Ramos (cell line): ENCODE measurements around the gene RNPEPL1.

ENCODE experiments used
- in situ Hi-C: fragments of 300-500 bp; cut with MboI; formaldehyde crosslinking; loops from one replicate; pipeline ENCODE4 v1.14.3; 2022; ENCODE audit warnings: low sequenced_read_pairs; ENCODE audit not compliant: unreplicated experiment

The RNPEPL1 gene

DNA sequence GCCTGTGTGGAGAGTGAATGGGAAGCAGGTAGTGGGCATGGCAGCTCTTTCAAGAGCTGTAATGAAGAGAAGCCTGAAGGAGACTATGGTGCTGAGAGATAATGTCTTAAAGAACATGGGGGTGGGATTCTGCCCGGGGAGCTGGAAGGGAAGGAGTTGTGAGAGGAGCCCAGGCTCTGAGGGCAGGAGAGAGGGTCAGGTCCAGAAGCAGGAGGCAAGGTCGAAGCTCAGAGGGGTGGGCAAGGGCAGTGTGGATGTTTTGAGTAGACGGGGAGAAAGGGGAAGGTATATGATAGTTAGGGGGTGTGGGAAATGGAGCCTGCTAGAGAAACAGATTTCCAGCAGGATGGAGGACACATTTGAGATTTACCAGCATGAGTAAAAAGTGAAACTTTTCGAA is 20.4 kb downstream of the RNPEPL1 start:
- in situ Hi-C loops, result no loop called here

DNA sequence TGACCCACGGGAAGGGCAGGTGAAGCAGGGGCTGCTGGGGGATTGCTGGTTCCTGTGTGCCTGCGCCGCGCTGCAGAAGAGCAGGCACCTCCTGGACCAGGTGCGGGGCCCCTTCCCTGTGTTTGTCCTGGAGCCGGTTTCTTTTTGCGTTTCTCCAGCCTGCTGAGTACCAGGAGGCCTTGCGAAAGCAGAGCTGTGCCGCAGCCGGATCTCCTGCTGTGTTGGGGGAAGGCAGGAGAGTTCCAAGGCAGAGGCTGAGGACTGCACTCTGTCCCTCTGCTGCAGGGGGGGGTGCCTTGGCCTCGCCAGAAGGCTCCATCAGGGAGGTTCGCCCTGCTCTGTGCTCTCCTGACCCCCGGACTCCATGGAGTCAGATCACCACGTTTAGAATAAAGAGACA is 21.1 kb downstream of the RNPEPL1 start:
- in situ Hi-C loops, result no loop called here

DNA sequence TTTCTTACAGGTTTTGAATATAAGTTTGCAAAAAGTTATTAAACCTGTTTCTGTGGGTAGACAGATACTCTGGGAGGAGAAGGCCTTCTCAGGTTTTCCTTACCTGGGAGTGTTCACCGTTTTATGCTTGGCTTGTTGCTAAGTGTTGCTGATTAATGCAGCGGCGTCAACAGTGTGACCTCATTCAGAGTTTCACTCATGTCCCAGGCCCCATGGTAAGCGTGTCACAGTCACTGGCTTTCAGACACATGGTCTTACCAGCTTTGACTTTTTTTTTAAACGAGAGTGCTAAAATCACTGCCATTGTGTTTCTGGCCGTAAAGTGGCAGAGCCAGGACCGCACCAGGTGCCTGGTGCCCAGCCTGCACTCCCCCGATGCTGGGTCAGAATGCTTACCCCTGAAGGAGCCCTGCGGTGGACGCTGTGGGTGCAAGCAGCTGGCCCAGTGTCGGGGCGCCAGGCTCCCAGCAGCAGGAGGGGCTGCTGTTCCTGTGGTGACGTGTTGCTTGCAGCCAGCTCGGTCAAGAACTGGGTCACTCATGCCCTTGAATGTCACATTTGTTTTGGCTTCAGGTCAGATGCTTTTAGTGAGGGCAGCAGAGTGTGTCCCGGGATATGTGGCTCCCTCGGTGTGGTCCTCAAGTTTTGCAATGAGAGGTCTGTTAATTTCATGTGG is 21.7 kb downstream of the RNPEPL1 start:
- in situ Hi-C loops, result no loop called here

DNA sequence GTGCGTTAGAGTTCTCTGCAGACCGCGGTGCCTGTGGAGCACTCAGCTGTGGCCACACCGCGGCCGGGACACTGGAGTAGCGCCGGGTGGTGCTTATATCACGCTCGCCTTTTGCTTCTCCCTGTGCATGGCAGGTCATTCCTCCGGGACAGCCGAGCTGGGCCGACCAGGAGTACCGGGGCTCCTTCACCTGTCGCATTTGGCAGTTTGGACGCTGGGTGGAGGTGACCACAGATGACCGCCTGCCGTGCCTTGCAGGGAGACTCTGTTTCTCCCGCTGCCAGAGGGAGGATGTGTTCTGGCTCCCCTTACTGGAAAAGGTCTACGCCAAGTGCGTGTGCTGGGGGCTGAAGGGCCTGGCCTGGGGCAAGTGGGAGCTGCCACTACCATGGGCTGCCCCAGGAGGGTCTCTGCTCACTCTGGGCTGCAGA is 22.4 kb downstream of the RNPEPL1 start:
- in situ Hi-C loops, result no loop called here

DNA sequence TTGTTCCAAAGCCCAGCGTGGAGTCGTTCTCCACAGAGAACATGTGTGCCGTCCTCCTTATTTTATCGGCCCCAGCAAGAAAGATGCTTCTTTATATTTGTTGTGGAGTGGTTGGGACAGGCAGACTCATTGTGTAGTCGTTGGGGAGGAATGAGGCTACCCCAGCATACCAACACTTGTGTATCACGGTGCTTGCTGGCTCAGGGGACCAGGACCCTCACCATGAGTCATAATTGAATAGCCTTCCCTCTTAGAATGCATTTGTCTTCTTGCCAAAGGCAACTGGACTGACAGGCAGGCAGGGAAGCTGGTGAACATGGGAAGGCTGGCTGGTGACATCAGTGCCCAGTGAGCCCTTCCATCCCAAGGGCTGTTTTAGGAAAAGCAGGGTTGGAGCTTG is 22.9 kb downstream of the RNPEPL1 start:
- in situ Hi-C loops, result no loop called here

DNA sequence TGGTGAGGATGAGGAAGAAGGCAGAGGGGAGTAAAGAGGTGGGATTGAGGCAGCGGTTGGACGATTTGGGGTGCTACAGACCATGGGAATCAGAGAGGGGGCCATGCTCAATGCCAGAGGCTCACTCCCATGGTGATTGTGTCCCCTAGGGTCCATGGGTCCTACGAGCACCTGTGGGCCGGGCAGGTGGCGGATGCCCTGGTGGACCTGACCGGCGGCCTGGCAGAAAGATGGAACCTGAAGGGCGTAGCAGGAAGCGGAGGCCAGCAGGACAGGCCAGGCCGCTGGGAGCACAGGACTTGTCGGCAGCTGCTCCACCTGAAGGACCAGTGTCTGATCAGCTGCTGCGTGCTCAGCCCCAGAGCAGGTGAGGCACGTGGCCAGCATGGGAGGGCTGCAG is 23.5 kb downstream of the RNPEPL1 start:
- in situ Hi-C loops, result no loop called here

DNA sequence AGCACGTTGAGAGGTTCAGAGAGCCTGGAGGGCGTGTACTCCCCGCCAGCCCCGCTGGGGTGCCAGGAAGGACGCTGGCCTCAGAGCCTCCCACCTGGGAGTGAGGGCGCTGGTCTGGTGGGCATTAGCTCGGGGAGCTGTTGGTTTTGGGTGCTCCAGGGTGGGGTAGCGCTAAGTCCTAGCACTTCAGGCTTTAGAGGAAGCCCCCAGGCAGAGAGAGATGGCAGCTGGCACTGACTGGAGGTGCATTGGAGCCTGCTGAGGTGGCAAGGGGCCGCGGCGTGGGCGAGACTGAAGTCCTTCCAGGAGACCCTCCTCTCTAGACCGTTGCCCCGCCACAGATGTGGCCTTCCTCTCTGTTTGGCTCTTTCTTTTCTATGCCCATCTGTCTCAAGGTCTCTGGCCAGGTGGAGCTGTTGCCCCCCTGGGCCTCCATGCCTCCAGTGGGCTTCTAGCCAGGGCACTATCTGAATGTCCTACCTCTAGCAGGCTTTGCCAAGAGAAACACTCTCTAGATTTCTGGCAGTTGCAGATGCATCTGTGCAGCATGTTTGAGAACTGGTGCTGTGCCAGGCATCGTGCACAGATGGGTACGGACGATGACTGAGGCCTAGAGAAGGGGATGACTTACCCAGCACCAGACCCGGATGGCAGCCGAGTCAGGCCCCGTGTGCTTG is 24.9 kb downstream of the RNPEPL1 start:
- in situ Hi-C loops, result no loop called here

DNA sequence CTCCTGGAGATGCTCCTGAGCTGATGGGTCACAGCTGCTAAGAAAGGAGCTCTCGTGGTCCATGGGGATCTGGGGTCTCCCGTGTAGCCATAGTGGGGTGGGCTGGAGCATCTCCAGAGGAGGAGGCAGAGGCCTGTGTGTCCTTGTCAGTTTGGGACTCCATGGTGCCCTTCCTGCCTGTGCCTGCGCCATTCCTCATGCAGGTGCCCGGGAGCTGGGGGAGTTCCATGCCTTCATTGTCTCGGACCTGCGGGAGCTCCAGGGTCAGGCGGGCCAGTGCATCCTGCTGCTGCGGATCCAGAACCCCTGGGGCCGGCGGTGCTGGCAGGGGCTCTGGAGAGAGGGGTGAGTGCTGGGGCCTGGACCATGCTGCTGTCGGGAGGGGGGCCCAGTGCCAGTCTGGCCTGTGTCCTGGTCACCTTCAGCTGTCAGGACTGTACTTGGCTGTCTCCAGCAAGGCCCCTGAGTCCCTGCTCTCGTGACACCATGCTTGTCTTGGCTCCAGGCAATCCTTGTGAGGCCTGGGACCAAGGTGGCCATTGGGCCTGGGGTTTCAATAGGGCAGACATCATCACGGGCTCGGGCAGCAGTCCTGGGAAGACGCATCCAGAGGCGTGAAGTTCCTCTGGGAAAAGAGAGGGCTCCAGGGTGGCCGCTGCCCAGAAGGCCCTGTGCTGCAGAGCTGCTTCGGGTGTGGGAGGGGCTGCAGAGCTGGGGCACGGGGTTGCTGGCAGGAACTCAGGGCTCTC is 25.6 kb downstream of the RNPEPL1 start:
- in situ Hi-C loops, result no loop called here

DNA sequence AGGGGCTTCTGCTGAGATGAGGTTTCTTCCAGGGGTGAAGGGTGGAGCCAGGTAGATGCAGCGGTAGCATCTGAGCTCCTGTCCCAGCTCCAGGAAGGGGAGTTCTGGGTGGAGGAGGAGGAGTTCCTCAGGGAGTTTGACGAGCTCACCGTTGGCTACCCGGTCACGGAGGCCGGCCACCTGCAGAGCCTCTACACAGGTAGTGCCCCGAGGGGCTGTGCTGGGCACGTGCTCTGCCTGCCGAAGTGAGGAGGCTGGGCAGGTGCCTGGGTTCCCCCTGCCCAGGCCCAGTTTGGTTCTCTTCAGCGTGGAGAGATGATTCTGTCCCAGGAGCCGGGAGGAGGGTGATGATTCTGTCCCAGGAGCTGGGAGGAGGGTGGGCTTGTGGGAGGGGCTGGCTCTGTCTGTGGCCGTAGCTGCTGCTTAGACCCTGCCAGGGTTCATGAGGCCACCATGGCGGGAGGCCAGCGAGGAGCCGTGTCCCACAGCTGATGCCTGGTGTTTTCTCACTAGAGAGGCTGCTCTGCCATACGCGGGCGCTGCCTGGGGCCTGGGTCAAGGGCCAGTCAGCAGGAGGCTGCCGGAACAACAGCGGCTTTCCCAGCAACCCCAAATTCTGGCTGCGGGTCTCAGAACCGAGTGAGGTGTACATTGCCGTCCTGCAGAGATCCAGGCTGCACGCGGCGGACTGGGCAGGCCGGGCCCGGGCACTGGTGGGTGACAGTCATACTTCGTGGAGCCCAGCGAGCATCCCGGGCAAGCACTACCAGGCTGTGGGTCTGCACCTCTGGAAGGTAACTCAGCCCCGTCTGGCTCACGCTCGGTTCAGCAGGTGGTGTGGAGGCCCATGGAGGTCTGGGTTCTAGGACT is 26.5 kb downstream of the RNPEPL1 start:
- in situ Hi-C loops, result no loop called here

DNA sequence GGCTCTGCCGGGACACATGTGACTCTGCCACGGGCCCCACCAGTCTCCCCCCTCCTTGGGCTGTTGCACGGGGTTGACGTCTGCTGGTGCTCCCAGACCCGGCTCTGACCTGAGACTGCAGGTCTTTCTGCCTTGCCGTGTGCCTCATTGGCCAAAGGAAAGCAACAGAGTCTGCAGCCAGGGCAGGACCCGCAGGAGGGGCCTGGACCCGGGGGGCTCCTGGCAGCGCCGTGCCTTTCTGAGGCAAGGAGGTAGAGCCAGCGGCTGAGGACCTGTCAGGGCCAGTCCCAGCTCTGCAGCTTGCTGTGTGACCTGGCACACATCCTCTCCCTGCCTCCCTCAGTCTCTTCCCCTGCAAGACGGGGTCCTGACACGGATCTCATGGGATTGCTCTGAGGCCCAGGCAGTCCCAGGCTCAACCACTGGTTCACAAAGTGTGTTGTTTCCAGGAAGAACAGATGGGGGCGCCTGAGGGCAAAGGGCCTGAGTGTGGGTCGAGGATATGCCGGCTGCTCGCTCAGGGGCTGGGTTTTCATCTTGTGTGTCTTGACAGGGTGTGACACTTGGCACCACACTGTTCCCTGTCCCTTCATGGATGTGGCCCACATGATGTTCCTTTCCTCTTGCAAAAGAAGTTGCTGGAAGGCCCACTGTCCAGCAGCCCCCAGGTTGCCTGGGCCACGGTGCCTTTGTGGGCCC is 27.2 kb downstream of the RNPEPL1 start:
- in situ Hi-C loops, result no loop called here

DNA sequence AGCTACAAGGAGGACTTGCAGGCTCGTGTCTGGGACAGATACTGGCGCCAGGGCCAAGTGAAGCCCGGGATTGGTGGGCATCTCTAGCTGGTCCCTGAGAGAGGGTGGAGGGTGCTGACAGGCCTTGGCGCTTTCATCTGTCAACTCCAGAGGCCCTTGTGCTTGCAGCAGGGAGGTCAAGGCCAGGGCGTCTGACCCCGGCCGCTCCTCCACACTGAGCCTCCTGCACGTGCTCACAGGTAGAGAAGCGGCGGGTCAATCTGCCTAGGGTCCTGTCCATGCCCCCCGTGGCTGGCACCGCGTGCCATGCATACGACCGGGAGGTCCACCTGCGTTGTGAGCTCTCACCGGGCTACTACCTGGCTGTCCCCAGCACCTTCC is 27.8 kb downstream of the RNPEPL1 start:
- in situ Hi-C loops, result no loop called here

DNA sequence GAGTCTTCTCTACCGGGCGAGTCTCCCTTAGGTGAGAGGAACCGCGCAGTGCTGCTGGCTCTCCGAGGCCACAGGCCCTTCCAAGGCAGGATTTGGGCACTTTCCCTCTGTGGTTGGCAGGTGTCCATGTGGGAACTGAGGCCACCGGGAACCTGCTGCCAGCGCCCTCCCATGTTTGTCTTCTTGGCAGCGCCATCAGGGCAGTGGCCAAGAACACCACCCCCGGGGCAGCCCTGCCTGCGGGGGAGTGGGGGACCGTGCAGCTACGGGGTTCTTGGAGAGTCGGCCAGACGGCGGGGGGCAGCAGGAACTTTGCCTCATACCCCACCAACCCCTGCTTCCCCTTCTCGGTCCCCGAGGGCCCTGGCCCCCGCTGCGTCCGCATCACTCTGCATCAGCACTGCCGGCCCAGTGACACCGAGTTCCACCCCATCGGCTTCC is 28.2 kb downstream of the RNPEPL1 start:
- in situ Hi-C loops, result no loop called here

DNA sequence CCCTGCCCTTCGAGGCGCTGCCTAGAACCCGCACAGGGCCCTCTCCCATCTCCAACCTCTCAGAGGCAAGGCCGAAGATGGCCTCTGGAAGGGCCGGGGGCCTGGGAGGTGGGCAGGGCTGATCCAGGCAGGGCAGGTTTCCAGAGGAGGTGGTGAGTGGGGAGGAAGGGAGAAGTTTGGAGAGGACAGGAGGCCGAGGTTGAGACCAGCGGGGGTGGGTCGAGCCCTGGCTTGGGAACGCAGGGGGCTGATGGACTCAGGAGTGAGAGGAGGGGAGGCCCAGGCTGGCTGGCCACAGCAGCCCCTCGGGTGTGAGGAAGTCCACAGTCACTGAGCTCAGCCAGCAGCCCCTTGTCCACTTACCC is 28.8 kb downstream of the RNPEPL1 start:
- in situ Hi-C loops, result no loop called here

DNA sequence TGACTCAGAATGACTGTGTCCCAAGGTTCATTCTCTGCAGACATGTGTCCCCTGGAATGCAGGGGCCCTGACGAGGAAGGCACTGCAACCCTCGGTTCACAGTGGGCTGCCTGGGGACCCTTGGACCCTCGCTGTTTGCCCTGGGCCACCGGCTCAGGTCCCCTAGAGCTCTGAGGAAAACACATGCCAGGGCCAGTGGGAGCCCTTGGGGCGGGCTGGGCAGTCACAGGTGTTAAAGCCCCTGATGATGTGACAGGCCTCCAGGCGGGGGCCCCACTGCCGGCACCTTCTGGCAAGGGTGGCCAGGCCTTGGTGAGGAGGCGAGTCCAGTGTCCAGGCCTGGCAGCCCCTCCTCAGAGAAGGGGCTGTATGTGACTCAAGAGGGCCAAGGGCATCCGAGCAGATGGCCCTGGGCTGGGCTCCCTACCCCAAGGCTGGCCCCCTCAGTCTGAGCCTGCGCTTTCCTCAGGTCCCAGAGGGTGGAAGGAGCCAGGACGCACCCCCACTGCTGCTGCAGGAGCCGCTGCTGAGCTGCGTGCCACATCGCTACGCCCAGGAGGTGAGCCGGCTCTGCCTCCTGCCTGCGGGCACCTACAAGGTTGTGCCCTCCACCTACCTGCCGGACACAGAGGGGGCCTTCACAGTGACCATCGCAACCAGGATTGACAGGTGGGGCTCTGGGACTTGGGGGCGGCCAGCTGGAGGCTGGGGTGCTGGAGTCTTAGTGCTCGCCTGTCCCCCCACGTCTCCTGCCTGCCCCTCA is 29.3 kb downstream of the RNPEPL1 start:
- in situ Hi-C loops, result no loop called here

DNA sequence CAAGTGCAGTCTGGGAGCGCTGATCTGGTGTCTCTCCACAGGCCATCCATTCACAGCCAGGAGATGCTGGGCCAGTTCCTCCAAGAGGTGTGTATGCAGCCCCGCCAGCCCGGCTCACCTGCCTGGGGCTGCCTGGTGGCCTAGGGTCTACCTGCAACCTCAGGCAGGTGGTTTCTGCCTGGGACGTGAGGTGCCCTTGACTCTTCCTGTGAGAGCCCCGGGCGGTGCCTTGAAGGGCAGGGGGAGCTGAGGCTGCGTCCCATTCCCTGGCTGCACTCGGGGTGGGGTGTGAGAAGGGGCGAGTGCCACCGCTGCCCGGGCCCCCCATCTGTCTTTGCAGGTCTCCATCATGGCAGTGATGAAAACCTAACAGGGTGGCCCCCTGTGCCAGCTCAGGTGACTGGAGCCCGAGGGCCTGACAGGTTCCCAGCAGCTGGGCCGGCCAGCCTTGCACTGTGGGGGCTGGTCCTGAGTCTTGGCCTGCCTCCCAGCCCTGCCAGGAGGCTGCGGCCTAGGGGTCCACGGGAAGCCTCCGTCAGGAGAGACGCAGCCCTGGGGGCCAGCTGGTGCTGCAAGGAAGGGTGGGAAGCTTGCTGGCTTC is 30.1 kb downstream of the RNPEPL1 start:
- in situ Hi-C loops, result no loop called here

DNA sequence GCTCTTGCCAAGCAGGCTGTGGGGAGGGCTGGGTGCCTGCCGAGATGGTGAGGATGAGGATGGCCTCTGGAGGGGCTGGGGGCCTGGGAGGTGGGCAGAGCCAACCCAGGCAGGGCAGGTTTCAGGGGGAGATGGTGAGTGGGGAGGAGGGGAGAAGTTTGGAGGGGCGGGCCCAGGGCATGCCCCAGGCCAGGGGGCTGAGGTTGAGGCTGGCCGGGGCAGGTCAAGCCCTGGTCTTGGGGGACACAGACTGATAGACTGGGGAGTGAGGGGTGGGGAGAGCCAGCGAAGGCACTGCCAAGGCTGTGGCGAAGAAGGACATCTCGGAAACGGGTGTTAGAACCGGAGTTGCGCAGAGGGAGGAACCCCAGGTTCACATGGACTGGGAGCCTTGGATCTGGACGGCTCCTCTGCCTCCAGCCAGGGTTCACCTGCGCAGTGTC is 30.9 kb downstream of the RNPEPL1 start:
- in situ Hi-C loops, result no loop called here

DNA sequence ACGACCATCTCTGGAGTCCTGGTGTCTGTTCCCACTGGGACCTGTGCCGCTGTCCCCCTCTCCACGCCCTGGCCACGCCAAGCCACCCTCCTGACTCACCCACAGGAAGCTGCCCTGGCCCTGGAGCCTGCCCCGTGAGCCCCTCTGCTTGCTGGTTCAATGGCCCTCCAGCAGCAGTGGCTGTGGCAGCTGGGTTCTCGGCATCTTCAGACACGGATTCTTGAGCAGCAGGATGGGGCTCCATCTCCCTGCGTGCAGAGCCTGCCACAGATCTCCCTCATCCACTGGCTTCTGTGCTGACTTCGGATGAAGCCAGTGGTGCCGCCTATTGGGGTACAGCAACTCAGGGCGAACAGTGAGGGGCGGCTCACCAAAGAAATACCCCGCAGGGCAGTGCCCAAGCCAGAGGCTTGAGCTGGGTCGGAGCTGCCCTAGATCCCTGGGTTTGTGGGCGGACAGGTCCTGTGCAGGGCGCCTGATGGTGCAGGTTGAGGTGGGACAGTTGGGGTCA is 32.2 kb downstream of the RNPEPL1 start:
- in situ Hi-C loops, result no loop called here

DNA sequence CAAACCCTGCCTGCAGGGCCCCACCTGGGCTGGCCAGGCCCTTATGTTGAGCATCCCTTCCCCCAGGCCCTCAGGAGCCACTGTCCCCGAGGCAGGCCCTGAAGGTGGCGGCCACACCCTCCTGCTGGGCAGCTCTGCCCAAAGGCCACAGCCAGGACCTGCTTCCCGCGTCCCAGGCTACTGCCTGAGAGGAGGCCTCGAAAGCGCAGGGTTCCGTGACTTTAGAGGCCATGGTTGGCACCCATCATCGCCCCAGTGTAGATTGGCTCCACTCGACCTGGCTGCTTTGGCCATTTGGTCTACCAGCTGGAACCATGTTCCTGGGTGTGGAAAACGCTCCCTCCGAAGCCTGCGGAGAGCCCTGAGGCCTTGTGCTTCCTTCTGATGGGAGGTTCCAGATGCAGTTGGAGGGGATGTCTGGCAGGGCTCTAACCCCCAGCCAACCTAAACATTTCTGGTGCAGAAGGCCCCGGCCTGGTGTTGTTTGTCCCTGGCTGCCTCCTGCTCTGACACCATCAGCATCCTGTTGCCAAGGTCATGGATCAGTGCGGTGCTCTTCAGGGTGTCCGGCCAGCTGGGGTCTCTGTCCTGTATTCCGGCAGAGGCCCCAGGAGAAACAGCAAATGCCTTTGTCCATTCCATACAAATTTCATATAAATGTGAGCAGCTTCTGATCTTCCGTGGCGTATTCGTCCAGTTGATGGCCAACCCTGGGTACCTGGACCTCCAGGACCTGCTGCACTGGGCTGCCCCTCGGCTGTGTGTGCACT is 33.0 kb downstream of the RNPEPL1 start:
- in situ Hi-C loops, result no loop called here
